Esophagus squamous epithelium (tissue), 5 donors: ENCODE measurements around the gene SF3B2. TPM values are rescaled to one million over a fixed set of nuclear protein-coding genes. Genes with fewer than 3 reads are reported as not detected.

ENCODE experiments used
- DNase-seq: peaks from one replicate; lab custom pipeline; 2025; lab: John Stamatoyannopoulos, UW
- H3K27ac ChIP-seq, 4 donors: fragments of 200-600 bp; sonication (generic); one replicate each; pipeline ENCODE4 v1.5.1; 2016 to 2019; ENCODE audit warnings: mild to moderate bottlenecking in 1 of 4
- H3K27me3 ChIP-seq, 4 donors: fragments of 200-600 bp; sonication (generic); 1 replicate in 3 of 4; 2 replicates in 1 of 4; pipeline versions ENCODE4 v1.5.1 to v1.6.0; 2017 to 2021; ENCODE audit warnings: antibody characterized with exemption in 1 of 4
- H3K36me3 ChIP-seq, 3 donors: fragments of 200-600 bp; sonication (generic); one replicate each; pipeline ENCODE4 v1.5.1; 2016 to 2019
- H3K4me1 ChIP-seq, 3 donors: fragments of 200-600 bp; sonication (generic); one replicate each; pipeline ENCODE4 v1.5.1; 2017 to 2019
- H3K4me3 ChIP-seq, 4 donors: fragments of 200-600 bp; sonication (generic); 1 replicate in 3 of 4; 2 replicates in 1 of 4; pipeline ENCODE4 v1.5.1; 2016 to 2019; ENCODE audit warnings: mild to moderate bottlenecking in 2 of 4, moderate library complexity in 1 of 4
- H3K9me3 ChIP-seq, 3 donors: fragments of 200-600 bp; sonication (generic); one replicate each; pipeline ENCODE4 v1.5.1; 2016 to 2019
- CTCF ChIP-seq, 6 experiments: fragments of 450-650 bp in 4 of 6; fragments of 200-600 bp in 2 of 6; sonication (generic) in 2 of 6; IDR thresholded peaks; one replicate each; pipeline ENCODE4 v1.5.1; 2016 to 2019; ENCODE audit warnings: antibody characterized with exemption in 6 of 6, mild to moderate bottlenecking in 4 of 6, moderate library complexity in 4 of 6
- POLR2A ChIP-seq, 4 donors: fragments of 450-650 bp; IDR thresholded peaks; one replicate each; pipeline ENCODE4 v1.6.1; 2017; ENCODE audit warnings: antibody characterized with exemption in 4 of 4, mild to moderate bottlenecking in 4 of 4, moderate library complexity in 3 of 4
- WGBS, 2 donors: methylation state at CpG; one replicate each; pipeline ENCODE4 v1.1.5; 2018; 5-methylcytosine and 5-hydroxymethylcytosine counted together
- intact Hi-C: fragments of 100-400 bp; cut with DNase I; formaldehyde crosslinking; loops from one replicate; pipeline ENCODE4 v1.15.0; 2022
- total RNA-seq, 4 donors: library from RNA; depleted of rRNA; stranded (reverse); fragments of >200 nt; gene quantifications; one replicate each; pipeline ENCODE4 v1.1.0, GENCODE V29; 2016
- donor health status: DM: yes; HTN: yes; CAD: no.

SF3B2 gene
- total RNA-seq, 4 donors from 2014 or later = 87.8 to 112 (median 93.5) TPM

- Histone ChIP-seq H3K4me3 (peak overlapping the region in 2 of 4 donors; percentile 3 to 47), H3K27ac (peak overlapping the region; percentile 30 to 42 (median 38))
- intact Hi-C loops = no loop called here
These were observed 48.3 kb downstream of the SF3B2 start for GRCh38 chr11:66100272-66101065.

DNA sequence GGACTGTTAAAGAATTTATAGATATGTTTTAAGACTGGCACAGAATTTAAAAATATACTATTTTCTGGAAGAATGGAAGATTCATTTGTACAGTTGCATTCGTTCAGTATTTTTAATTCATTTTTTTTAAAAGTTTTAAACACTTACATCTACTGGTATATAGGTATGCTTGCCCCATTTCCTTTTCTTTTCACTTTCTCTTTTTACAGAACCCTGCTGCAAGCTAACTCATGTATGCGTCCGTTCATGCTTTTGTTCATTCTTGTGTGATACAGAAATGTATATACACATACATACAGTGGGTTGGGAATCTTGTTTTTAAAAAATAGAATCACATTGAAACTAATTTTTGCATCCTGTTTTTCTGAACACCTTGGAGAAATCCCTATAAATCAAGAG lies 48.9 kb downstream of the SF3B2 start:
- Histone ChIP-seq H3K36me3 (peaks cover 0 to 2% (median 0%) of the 10 kb centered on the region in 3 donors), H3K27me3 (no peaks in the 10 kb centered on the region), H3K9me3 (no peaks in the 10 kb centered on the region), H3K4me3 (peak overlapping the region in 1 of 4 donors; percentile 47), H3K4me1 (peaks cover 0 to 20% (median 15%) of the 10 kb centered on the region in 3 donors), H3K27ac (peak overlapping the region in 2 of 4 donors; percentile 30 to 37)
- DNase-seq = no peak
- WGBS, 2 donors = 46 to 47% methylated on average over 3 of the region's 3 CpGs
- intact Hi-C loops = no loop called here
- no peak for TF ChIP-seq POLR2A (IDR thresholded peaks at IDR 0.05)
- no peak for TF ChIP-seq CTCF (IDR thresholded peaks at IDR 0.05)

More at GRCh38 chr11:66100272-66101065, 48.3 kb downstream of the SF3B2 start:
- Histone ChIP-seq H3K9me3 (no peaks in the 10 kb centered on the region), H3K27me3 (no peaks in the 10 kb centered on the region), H3K36me3 (no peaks in the 10 kb centered on the region), H3K4me1 (peaks cover 0 to 20% (median 15%) of the 10 kb centered on the region in 3 donors)
- DNase-seq = peak; percentile 15
- WGBS, 2 donors = 21 to 33% methylated on average over 8 to 13 of the region's 14 CpGs
- no peak for TF ChIP-seq POLR2A (IDR thresholded peaks at IDR 0.05)
- TF ChIP-seq CTCF (IDR thresholded peaks at IDR 0.05) = no peak

DNA sequence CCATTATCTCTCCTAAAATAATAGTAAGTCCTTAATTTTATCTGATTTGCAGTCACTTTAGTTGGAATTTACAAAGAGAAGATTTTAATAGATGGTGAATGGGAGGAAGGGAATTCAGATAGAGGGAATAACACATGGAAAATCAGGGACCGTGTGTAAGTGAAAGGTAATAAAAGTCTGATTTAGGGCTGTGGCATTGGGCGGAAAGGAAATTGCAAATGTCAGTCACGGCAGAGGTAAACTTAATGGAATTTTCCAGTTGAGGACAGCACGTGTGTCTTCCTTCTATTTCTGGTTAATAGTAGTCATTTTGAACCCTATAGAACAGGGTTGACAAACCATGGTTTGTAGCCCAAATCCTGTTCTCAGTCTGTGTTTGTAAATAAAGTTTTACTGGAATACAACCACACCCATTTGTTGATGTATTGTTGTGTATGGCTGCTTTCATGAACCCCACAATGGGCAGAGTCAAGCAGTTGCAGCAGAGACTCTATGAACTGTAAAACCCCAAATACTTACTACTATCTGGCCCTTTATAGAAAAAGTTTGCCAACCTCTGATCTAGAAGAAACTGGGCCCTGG lies 52.0 kb downstream of the SF3B2 start:
- Histone ChIP-seq H3K36me3 (peaks cover 0 to 6% (median 0%) of the 10 kb centered on the region in 3 donors), H3K27ac (no peak overlapping the region), H3K9me3 (no peaks in the 10 kb centered on the region), H3K4me3 (no peak overlapping the region), H3K27me3 (no peaks in the 10 kb centered on the region), H3K4me1 (peaks cover 0 to 38% (median 15%) of the 10 kb centered on the region in 3 donors)
- intact Hi-C loops = no loop called here
- DNase-seq = no peak
- TF ChIP-seq POLR2A (IDR thresholded peaks at IDR 0.05) = no peak
- TF ChIP-seq CTCF (IDR thresholded peaks at IDR 0.05) = no peak
- 81 to 86% methylated on average over 4 of the region's 4 CpGs for WGBS, 2 donors

DNA sequence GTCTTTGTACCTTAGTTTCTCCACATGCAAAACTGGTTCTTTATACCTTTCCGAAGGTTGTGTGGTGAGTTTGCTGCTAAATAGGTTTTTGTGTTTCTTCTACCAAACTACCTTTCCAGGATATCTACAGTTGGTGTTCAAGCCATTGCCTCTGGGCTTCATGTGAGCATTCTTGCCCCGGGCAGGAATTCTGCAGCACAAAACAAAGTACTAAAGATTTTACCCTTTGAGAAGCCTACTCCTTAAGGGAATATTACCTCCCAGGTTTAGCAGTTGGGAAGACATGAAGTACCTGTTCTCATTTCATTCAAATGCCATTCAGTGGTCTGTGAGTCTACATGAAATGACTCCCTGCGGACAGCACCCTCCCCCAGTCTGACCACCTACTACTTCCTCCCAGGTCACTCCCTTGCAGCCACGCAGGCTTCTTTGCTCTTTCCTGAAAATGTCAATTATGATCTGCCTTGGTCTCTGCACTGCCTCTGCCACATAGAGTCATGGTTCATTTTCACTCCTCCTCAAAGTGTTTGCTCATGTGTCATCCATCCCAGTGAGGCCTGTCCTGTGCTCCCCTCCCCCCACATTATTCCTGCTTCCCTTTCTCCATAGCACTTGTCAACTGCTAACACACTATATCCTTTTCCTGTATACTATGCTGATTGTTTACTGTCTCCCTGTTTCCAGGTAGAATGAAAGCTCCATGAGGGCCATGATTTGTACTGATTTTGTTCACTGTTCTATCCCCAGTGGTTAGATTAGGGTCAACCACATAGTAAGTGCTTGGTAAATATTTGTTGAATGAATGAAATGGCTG lies 54.8 kb downstream of the SF3B2 start:
- Histone ChIP-seq H3K36me3 (peaks cover 0 to 6% (median 0%) of the 10 kb centered on the region in 3 donors), H3K27me3 (no peaks in the 10 kb centered on the region), H3K27ac (no peak overlapping the region), H3K4me3 (no peak overlapping the region), H3K9me3 (no peaks in the 10 kb centered on the region), H3K4me1 (peaks cover 5 to 35% (median 6%) of the 10 kb centered on the region in 3 donors)
- DNase-seq = no peak
- intact Hi-C loops = no loop called here
- 68 to 78% methylated on average over 4 of the region's 4 CpGs for WGBS, 2 donors
- TF ChIP-seq CTCF (IDR thresholded peaks at IDR 0.05) (no peak), POLR2A (IDR thresholded peaks at IDR 0.05) (no peak)
